Kidney capillary endothelial cell (primary cell): Measurements from ENCODE around the gene JAM3.
"Not testable (repeated sequence)": the region's sequence is repeated elsewhere in the genome, so short reads cannot be mapped to it uniquely, and the experiment has no call there.

Experiments used
- DNase-seq: peaks from one replicate; pipeline ENCODE4 v3.0.0-alpha.2; 2018; ENCODE audit warnings: low spot score

Gene JAM3

DNA sequence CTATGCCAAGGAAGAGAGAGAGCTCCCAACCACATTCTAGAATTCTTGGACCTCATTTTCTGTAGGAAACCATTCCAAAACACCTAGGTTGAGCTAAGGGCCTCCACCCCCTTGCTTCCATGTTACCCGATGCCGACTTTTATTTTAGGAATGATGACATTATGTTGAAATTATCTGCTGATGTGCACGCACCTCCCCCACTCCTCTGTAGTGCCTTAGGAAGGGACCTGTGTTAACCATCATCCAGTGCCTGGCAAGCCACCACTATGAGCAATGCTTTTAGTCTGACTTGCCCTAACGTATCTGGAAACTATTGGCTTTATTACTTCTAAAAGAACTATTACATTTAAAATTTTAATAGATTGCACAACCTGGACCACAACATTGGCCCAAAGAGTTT is 112.8 kb downstream of the JAM3 start:
- DNase-seq, result no peak

DNA sequence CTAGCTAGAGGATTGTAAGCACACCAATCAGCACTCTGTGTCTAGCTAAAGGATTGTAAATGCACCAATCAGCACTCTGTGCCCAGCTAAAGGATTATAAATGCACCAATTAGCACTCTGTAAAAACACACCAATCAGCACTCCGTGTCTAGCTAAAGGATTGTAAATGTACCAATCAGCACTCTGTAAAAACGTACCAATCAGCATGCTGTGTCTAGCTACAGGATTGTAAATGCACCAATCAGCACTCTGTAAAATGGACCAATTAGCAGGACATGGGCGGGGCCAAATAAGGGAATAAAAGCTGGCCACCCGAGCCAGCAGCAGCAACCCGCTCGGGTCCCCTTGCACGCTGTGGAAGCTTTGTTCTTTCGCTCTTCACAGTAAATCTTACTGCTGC is 119.2 kb downstream of the JAM3 start:
- DNase-seq, result not testable (repeated sequence)

DNA sequence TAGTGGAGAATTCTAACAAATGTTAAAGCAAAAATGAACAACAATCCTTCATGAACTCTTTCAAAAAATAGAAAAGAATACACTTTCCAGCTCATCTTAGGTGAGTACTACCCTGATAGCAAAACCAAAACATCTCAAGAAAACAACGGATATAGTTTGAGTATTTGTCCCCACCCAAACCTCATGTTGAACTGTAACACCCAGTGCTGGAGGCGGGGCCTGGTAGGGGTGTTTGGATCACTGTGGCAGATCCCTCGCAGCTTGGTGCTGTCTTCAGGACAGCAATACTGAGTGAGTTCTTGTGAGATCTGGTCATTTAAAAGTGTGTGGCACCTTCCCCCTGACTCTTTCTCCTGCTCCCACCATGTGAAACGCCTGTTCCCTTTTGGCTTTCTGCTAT is 127.9 kb downstream of the JAM3 start:
- no peak for DNase-seq

DNA sequence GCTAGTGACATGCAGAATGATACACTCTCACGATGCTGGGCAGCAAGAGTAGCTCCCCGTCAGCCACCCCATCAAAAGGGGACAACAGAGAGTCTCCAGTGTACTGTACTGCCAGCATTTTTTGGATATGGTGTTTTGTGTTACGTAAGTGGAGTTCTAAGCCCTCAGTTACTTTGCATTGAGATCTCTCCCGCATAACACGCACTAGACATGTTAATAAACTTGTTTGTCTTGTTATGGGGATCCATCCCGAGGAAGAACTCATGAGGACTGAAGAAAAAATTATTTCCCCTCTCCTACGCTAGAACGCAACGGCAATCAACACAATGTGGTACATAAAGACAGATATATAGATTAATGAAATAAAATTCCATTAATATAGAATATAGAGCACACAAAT is 130.7 kb downstream of the JAM3 start:
- no peak for DNase-seq

DNA sequence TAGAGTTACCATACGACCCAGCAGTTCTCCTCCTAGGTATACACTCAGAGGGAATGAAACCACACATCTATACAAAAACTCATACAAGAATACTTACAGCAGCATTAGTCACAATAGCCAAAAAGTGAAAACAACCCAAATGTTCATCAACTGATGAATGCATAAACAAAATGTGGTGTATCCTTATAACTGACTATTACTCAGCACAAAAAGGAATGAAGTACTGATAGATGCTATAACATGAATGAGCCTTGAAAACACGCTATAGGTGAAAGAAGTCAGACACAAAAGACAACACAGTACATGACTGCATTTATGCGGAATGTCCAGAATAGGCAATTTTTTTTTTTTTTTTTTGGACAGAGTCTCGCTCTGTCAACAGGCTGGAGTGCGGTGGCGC is 131.8 kb downstream of the JAM3 start:
- DNase-seq, result no peak
